IPS-20b (cell line): ENCODE results near the gene PER1.
"Not testable (repeated sequence)": the region's sequence is repeated elsewhere in the genome, so short reads cannot be mapped to it uniquely, and the experiment has no call there.

ENCODE experiments used
- H3K27ac ChIP-seq: one replicate; pipeline ENCODE4 v1.5.1; 2013; ENCODE audit warnings: low read length
- H3K27me3 ChIP-seq: 2 replicates; pipeline ENCODE4 v1.6.1; 2013; ENCODE audit warnings: mild to moderate bottlenecking, low read length, inconsistent platforms; ENCODE audit not compliant: insufficient read depth
- H3K36me3 ChIP-seq: 2 replicates; pipeline ENCODE4 v1.6.1; 2013; ENCODE audit warnings: low read depth, mild to moderate bottlenecking, inconsistent platforms, low read length, moderate library complexity; ENCODE audit not compliant: insufficient read depth
- H3K4me1 ChIP-seq: 2 replicates; pipeline ENCODE4 v1.6.1; 2013; ENCODE audit warnings: mild to moderate bottlenecking, control low read depth, inconsistent platforms, low read length, moderate library complexity; ENCODE audit not compliant: insufficient read depth
- H3K4me3 ChIP-seq: 2 replicates; pipeline ENCODE4 v1.5.1; 2013; ENCODE audit warnings: mild to moderate bottlenecking, low read length, inconsistent platforms
- H3K9ac ChIP-seq: 2 replicates; pipeline ENCODE4 v1.6.1; 2013; ENCODE audit warnings: low read depth, mild to moderate bottlenecking, inconsistent platforms, low read length, moderate library complexity
- H3K9me3 ChIP-seq: 2 replicates; pipeline ENCODE4 v1.6.1; 2013; ENCODE audit warnings: mild to moderate bottlenecking, low read depth, low read length, inconsistent platforms; ENCODE audit not compliant: insufficient read depth

The PER1 gene

DNA sequence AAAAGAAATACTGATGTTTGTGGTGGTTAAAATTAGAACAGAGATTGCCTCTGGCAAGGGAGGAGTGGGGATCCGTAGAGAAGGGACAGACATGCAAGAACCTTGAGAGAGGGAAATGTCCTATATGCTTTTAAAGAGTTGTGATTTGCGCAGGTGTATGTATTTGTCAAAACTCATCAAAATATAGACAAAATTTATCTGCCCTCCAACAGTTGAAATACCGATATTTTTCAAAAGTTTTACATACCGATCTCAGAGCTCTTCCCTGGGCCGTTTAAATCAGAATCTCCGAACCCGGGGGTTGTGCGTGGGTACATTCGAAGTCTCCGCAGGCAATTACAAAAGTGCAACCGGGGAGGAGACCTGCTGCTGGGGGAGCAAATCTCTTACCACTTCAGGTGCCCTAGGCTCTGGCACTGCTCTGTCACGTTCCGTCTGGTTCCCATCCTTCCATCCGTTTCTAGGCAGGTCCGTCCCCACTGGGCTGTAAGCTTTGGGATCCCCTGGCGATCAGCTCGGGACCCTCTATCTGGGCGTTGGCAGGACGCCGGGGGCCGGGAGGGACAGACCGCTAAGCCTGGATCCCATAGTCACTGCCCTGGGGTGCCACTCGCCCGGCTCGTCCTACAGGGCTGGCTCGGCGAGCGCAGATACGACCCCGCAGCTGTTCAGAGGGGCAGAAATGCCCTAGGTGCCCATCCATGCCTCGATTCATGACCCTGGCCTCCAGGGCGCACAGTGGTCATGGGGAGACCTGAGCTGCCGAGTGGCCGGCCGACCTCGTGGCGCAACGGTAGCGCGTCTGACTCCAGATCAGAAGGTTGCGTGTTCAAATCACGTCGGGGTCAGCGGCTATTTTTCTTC lies 33.6 kb upstream of the PER1 start:
- Histone ChIP-seq H3K27me3 (peaks cover 18% of the 10 kb centered on the region), H3K27ac (no peak overlapping the region), H3K9me3 (no peaks in the 10 kb centered on the region), H3K4me3 (peak overlapping the region; percentile 80), H3K9ac (peak overlapping the region; percentile 82; the same call in 1 of the 2 replicates), H3K4me1 (peaks cover 12% of the 10 kb centered on the region; the same call in 1 of the 2 replicates), H3K36me3 (no peaks in the 10 kb centered on the region)

DNA sequence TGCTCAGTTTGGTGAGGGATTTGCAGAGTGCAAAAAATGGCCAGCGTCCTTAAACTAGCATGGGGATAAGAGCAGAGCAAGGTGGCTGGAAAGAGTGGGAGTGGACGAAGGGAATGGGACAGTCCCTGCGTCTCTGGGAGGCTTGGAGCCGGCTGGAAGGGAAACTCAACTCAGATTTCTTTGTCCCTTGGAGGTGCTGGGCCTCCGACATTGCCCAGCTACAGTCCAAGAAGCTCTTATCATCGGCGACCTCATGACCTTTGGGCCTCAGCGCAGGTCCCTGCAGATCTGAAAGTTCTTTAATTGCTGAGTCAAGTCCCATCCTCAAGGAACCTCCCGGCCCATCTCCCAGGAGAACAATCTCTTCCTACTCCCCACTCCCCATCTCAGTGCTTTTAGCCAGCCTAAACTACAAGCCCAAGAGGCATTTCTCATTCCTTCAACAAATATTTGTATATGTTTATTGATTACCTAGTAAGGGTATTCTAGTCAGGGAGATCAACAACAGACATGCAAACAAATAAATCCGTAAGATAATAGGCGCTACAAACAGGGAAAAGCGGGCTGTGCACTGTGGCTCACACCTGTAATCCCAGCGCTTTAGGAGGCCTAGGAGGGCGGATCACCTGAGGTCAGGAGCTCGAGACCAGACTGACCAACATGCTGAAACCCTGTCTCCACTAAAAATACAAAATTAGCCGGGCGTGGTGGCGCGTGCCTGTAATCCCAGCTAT lies 25.0 kb upstream of the PER1 start:
- Histone ChIP-seq H3K27me3 (no peaks in the 10 kb centered on the region), H3K4me3 (peak overlapping the region; percentile 85), H3K4me1 (peaks cover 8% of the 10 kb centered on the region; the same call in 1 of the 2 replicates), H3K36me3 (no peaks in the 10 kb centered on the region), H3K9ac (peak overlapping the region; percentile 89; the same call in 1 of the 2 replicates), H3K9me3 (no peaks in the 10 kb centered on the region), H3K27ac (peak overlapping the region; percentile 52)

DNA sequence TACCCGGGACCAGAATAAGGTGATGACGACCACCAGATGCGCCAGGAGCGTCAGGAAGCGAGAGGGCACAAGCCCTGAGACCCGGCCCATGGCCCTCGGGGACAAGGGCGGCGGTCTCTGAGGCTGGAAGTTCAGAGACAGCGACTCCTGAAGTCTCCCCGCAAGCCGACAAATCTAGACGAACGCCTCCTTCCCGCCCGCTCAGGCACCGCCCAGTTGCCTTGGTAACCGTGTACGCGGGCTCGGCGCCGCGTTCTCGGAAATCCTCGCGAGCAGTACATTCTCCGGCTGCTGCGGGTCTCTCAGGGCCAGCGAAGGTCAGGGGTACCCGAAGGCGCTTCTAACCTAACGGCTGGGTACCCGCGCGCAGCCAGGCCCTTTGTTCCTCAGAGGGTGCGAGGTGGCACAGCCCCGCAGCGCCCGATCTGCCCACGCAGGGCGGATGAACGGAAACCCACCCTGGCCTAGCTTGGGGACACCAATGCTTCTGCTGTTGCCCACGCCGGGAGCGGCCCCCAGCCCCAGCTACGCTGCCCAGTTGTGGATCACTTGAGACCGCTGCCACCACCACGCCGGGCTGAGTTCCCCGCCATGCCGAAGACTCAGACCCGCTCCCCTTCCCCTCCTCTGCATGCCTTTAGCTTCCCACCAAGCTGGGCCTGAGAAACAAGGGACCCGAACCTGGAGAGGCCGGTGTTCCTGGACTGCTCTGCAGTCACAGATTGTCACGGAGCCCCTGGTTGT lies 24.2 kb upstream of the PER1 start, which contains the start of gene TMEM107:
TMEM107 (minus strand) TSS at position 184 of the 744 bp plus-strand sequence; CDS start at position 90, 94 bp downstream.
- H3K27me3 ChIP-seq: no peaks in the 10 kb centered on the region
- no peaks in the 10 kb centered on the region for H3K36me3 ChIP-seq
- H3K4me1 ChIP-seq: peaks cover 8% of the 10 kb centered on the region; the same call in 1 of the 2 replicates
- peak within 1 kb of the TSS; percentile 85 for H3K4me3 ChIP-seq
- H3K9me3 ChIP-seq: no peaks in the 10 kb centered on the region
- H3K27ac ChIP-seq: peak within 1 kb of the TSS; percentile 52
- H3K9ac ChIP-seq: peak within 1 kb of the TSS; percentile 89

DNA sequence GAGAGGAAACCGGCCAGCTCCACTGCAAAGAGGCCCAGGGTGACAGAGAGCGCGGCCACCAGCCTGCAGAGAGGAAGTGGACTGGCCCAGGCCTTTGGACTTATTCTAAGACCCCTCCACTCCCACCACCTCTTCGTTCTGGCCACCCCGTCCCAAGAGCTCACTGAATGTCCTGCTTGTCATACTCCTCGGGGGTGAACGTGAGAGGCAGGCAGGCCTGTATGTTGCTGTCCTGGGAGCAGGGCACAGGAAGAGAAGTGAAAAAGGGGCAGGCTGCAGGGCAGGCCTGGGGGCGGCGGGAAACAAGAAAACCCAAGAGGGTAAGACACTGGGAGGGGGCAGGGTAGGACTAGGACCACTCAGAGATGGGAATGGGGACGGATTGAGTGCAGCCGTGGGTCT lies 23.6 kb upstream of the PER1 start:
- H3K27me3 ChIP-seq: no peaks in the 10 kb centered on the region
- H3K36me3 ChIP-seq: no peaks in the 10 kb centered on the region
- H3K4me3 ChIP-seq: peak overlapping the region; percentile 85
- H3K9ac ChIP-seq: peak overlapping the region; percentile 74; the same call in 1 of the 2 replicates
- peaks cover 8% of the 10 kb centered on the region; the same call in 1 of the 2 replicates for H3K4me1 ChIP-seq
- no peak overlapping the region for H3K27ac ChIP-seq
- H3K9me3 ChIP-seq: no peaks in the 10 kb centered on the region

DNA sequence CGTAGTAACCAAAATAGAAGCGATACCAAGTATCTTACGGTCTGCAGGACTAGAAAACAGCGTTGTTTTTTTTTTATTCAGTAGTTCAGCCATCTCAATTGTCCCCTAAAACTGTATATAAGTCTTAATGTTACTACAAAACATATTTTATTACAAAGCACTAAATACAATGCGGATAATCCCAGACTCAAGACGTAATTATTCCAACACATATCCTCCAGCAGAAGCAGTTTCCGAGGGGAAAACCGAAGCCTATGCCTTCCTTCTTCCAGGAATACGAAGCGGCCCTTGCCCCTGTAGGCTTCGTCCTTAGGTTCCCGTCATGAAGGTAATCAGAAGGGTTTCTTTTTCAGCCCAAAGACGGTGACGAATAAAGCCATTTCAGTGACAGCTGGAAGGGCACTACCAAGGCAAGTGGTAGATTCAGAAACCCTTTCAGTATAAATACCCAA lies 21.7 kb upstream of the PER1 start:
- Histone ChIP-seq H3K27ac (peak overlapping the region; percentile 89), H3K4me3 (peak overlapping the region; percentile 79), H3K4me1 (peaks cover 8% of the 10 kb centered on the region; the same call in 1 of the 2 replicates), H3K27me3 (no peaks in the 10 kb centered on the region), H3K9ac (peak overlapping the region; percentile 92), H3K36me3 (no peaks in the 10 kb centered on the region), H3K9me3 (no peaks in the 10 kb centered on the region)

DNA sequence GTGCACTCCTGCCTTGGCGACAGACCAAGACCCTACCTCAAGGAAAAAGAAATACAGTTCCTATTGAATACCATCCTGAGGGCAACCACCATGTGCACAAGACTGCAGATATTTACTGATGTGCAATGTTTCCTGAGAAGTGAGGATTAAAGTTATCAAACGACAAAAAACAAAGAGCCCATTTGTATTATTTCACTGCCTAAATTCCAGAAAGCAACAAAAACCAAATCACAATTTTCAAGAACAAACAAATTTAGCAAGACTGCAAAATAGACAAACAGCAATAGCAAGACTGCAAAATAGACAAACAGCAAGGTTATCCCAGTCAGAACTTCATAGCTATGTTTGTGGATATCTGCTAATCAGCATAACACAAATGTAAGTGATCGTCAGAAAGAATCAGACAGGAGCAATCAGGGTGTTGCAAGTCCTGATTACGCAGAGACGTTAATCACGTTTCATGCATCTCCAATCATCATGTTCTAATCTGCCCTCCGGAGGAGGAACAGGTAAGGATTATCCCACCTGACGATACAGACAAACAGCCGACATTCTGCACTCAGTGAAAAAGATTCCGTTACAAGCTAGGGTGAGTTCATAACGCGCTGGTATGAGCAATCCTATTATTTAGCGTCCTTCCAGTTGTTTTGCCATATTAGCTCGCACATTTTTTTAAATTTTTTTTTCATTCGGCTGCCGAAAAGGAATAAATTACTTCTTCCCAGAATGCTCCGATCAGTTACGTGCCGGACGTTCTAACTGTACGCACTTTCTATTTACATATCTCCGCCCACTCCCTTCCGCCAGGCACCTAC lies 21.1 kb upstream of the PER1 start:
- Histone ChIP-seq H3K36me3 (no peaks in the 10 kb centered on the region), H3K27me3 (no peaks in the 10 kb centered on the region), H3K4me1 (peaks cover 8% of the 10 kb centered on the region; the same call in 1 of the 2 replicates), H3K27ac (peak overlapping the region; percentile 89), H3K4me3 (peak overlapping the region; percentile 79), H3K9me3 (no peaks in the 10 kb centered on the region), H3K9ac (peak overlapping the region; percentile 92)

DNA sequence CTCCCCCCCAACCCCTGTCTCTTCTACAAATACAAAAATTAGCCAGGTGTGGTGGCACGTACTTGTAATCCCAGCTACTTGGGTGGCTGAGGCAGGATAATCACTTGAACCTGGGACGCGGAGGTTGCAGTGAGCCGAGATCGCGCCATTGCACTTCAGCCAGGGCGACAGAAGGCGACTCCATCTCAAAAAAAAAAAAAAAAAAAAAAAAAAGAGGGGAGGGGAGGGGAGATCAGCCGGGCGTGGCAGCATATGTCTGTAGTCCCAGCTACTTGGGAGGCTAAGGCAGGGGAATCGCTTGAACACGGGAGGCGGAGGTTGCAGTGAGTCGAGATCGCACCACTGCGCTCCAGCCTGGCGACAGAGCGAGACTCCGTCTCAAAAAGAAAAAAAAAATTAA lies 18.0 kb upstream of the PER1 start:
- H3K27me3 ChIP-seq, H3K9ac ChIP-seq, H3K4me3 ChIP-seq, H3K9me3 ChIP-seq, H3K27ac ChIP-seq, H3K36me3 ChIP-seq, H3K4me1 ChIP-seq: not testable (repeated sequence)

DNA sequence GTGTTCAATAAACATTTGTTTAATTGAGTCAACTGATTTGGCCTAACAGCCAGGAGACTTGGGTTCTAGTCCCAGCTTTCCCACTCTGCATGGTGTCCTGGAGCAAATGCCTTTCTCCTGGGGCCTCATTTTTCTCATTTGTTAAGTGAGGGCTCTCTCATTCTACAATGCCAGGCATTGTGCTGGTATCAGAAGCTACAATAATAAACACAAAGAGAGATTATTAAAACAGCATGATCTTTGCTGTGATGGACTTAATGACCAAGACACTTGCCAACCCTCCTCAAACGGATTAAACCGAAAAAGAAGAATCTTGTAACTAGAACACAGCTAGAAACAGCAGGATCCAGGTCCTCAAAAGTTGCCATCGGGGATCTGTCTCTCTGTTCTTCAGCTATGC lies 15.3 kb upstream of the PER1 start:
- no peaks in the 10 kb centered on the region for H3K9me3 ChIP-seq
- H3K27me3 ChIP-seq: no peaks in the 10 kb centered on the region
- no peaks in the 10 kb centered on the region for H3K36me3 ChIP-seq
- H3K4me1 ChIP-seq: peaks cover 16% of the 10 kb centered on the region; the same call in 1 of the 2 replicates
- no peak overlapping the region for H3K4me3 ChIP-seq
- H3K27ac ChIP-seq: no peak overlapping the region
- no peak overlapping the region for H3K9ac ChIP-seq

DNA sequence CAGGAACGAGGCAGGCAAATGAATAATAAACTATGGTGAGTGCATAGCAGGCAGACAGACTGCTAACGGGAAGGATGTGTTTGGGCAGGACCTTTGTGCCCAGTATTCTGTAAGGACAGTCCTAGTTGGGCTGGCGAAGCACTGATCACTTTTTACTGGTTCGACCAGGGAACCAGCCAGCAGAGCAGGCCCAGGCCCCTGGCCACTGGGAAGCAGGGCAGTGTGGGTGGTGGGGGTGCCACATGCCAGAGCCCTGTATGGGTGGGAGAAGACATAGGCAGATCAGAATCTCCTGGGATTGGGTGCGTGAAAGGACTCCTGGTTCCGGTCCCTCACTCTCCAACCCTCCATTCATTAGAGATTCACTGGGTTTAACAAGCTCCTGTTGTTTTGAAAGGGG lies 14.5 kb upstream of the PER1 start:
- H3K36me3 ChIP-seq: no peaks in the 10 kb centered on the region
- no peak overlapping the region for H3K4me3 ChIP-seq
- no peak overlapping the region for H3K9ac ChIP-seq
- H3K27me3 ChIP-seq: no peaks in the 10 kb centered on the region
- H3K9me3 ChIP-seq: no peaks in the 10 kb centered on the region
- H3K27ac ChIP-seq: no peak overlapping the region
- H3K4me1 ChIP-seq: peaks cover 18% of the 10 kb centered on the region

DNA sequence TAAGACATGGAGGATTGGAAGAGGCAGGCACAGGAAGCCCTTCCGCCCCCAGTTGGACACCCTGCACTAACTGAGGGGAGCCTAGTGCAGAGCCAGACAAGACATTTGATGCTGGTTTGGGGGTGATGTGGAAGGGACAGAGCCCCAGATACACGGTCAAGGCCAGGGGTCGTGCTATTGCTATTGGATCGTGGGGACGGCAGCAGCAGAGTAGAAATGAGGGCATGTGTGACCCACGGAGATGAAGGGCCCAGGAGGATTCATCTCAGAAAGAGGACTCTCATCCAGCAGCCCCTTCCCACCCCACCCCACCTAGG lies 12.6 kb upstream of the PER1 start:
- peaks cover 16% of the 10 kb centered on the region for H3K36me3 ChIP-seq
- H3K4me3 ChIP-seq: 0 out of 2 replicates have a peak overlapping the region, but pooled peaks have one; percentile 84
- H3K9me3 ChIP-seq: no peaks in the 10 kb centered on the region
- peaks cover 20% of the 10 kb centered on the region for H3K4me1 ChIP-seq
- H3K27me3 ChIP-seq: no peaks in the 10 kb centered on the region
- no peak overlapping the region for H3K27ac ChIP-seq
- H3K9ac ChIP-seq: peak overlapping the region; percentile 99; the same call in 1 of the 2 replicates
